PC-3 (cell line): ENCODE results near the gene CDK16.

Source experiments
- CTCF ChIP-seq: fragments of 300-600 bp; sonication (generic); conservative IDR thresholded peaks from 2 replicates; pipeline ENCODE4 v1.5.1; 2017; ENCODE audit warnings: antibody characterized with exemption, low read depth, mild to moderate bottlenecking, low read length
- EZH2 ChIP-seq: fragments of 300-600 bp; sonication (generic); IDR thresholded peaks from one replicate; pipeline ENCODE4 v1.6.1; 2017; ENCODE audit warnings: antibody characterized with exemption, mild to moderate bottlenecking, low read length; ENCODE audit not compliant: unreplicated experiment
- EZH2phosphoT487 ChIP-seq: fragments of 300-600 bp; sonication (generic); IDR thresholded peaks from 2 replicates; pipeline ENCODE4 v1.6.1; 2018; ENCODE audit warnings: mild to moderate bottlenecking, antibody characterized with exemption, low read length, borderline replicate concordance

DNA sequence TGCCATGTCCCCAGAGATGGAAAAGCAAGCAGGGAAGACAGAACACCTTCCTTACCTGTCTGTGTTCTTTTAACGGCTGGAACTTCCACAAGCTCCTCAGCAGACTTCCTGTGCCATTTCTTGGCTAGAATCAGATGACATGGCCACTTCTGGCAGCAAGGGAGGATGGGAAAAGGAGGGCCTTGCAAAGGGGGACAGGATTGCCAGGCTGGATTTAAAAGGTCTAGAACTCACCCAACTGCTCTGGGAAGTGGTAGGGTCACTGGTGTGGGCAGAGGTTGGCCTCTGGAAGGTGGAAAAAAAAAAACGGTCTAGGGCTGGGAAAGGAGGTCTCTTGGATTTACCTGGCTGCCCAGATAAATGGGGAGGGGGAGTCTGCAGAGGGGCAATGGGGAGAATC is 12.7 kb downstream of the CDK16 start:
- TF ChIP-seq CTCF: no peak
- no peak for TF ChIP-seq EZH2phosphoT487
- no peak for TF ChIP-seq EZH2
